Measurements from ENCODE around the gene CALD1.
"Not testable (repeated sequence)": the region's sequence is repeated elsewhere in the genome, so short reads cannot be mapped to it uniquely, and the experiment has no call there.

CALD1 gene

DNA sequence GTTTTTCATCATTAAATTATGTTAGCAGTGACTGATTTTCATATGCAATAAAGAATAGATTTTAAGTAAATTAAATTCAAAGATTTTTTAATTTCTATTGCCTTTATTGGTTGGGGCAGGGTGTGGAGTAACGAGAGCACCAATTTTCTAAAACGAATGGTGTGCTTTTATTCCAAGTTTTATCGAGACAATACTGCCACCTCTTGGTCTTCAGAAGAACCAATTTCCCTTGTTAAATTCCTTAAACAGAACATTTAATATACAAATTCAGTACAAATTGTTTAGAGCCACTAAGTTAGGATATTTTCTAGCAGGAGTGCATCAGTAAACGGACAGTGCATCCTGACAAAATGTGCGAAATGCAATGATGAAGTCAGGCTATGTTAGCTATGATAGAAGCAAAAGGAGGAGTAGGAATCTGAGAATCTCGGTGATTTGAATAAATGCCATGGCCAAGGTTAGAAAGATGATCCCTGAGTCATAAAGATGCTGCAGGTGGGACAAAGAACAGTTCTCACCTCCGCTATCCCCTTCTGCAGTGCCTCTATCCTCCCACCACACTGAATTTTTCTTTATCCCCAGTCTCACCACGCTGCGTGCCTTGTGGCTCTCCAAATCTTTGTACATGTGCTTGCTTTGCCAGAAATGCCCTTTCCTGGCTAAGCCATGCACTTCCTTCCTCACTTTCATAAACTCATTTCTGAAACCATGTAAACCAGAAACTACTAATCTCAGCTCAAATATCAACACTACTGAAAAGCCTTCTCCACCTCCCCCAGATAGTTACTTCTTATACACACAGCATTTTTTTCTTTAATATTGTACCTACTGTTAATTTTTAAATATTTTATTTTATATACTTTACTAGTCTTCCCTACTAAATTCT is 175.0 kb downstream of the CALD1 start:
- no peaks in the 10 kb centered on the region for H3K4me1 ChIP-seq (ENCODE audit: control insufficient read depth, low read depth, low read length)
- no peak overlapping the region for H3K4me3 ChIP-seq (ENCODE audit: low read length)
- H3K9me3 ChIP-seq (ENCODE audit: control insufficient read depth, low read depth, low read length) = no peaks in the 10 kb centered on the region
- no peaks in the 10 kb centered on the region for H3K27me3 ChIP-seq (ENCODE audit: control insufficient read depth, insufficient read depth, low read length)
- no peak overlapping the region for H3K27ac ChIP-seq (ENCODE audit: low read length)
- H3K9ac ChIP-seq (ENCODE audit: low read length) = no peak overlapping the region
- peaks cover 56% of the 10 kb centered on the region for H3K36me3 ChIP-seq (ENCODE audit: control insufficient read depth, low read depth, low read length)

DNA sequence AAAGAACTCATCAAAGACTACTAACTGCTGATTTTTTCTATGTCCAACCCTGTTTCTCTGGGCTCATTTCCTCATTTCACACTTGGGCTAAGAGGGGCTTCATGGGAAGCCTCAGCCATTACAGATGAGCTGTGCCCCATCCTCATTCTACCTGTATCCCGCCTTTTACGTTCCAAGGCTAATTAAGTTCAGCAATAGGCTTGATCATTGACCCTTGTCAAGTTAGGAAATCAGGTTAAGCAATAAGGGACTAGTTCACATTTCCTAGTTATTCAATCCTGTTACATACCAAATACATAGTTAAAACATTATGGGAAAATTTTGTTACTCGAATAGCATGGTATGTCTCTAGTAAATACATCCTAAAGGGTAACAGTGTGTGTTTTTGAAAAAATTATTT is 177.6 kb downstream of the CALD1 start:
- H3K27ac ChIP-seq (ENCODE audit: low read length) = no peak overlapping the region
- H3K36me3 ChIP-seq (ENCODE audit: control insufficient read depth, low read depth, low read length) = peaks cover 55% of the 10 kb centered on the region
- H3K27me3 ChIP-seq (ENCODE audit: control insufficient read depth, insufficient read depth, low read length) = no peaks in the 10 kb centered on the region
- H3K4me1 ChIP-seq (ENCODE audit: control insufficient read depth, low read depth, low read length) = no peaks in the 10 kb centered on the region
- H3K4me3 ChIP-seq (ENCODE audit: low read length) = no peak overlapping the region
- no peak overlapping the region for H3K9ac ChIP-seq (ENCODE audit: low read length)
- no peaks in the 10 kb centered on the region for H3K9me3 ChIP-seq (ENCODE audit: control insufficient read depth, low read depth, low read length)

- H3K4me1 ChIP-seq (ENCODE audit: control insufficient read depth, low read depth, low read length) = no peaks in the 10 kb centered on the region
- H3K9ac ChIP-seq (ENCODE audit: low read length) = no peak overlapping the region
- H3K9me3 ChIP-seq (ENCODE audit: control insufficient read depth, low read depth, low read length) = no peaks in the 10 kb centered on the region
- H3K4me3 ChIP-seq (ENCODE audit: low read length) = no peak overlapping the region
- H3K27me3 ChIP-seq (ENCODE audit: control insufficient read depth, insufficient read depth, low read length) = no peaks in the 10 kb centered on the region
- peaks cover 62% of the 10 kb centered on the region for H3K36me3 ChIP-seq (ENCODE audit: control insufficient read depth, low read depth, low read length)
- H3K27ac ChIP-seq (ENCODE audit: low read length) = no peak overlapping the region
These were observed 180.4 kb downstream of the CALD1 start for GRCh38 chr7:134959810-134960209.

DNA sequence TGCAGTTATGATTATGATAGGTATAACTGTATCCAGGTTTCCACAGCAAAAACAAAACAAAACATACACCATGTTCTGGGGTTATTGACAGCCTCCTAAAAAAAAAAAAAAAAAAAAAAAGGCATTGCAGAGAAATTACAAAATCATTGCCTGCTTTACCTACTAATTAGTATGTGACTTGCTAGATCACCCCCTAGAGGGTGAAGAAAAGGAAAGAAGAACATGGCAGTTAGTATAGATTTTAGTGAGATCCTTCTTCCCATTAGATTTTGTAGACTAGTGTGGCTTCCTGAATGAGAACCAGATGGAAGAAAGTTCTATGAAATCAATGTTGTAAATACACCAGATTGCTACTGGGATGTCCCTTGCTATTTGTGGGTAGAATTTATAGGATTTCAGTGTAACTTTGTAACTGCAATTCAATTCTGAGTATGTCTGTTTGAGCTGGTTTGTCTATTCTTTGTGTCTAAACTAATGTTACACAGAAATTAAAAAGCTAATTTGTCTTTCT is 182.9 kb downstream of the CALD1 start:
- Histone ChIP-seq H3K4me3 (ENCODE audit: low read length) (no peak overlapping the region), H3K36me3 (ENCODE audit: control insufficient read depth, low read depth, low read length) (peaks cover 69% of the 10 kb centered on the region), H3K27me3 (ENCODE audit: control insufficient read depth, insufficient read depth, low read length) (no peaks in the 10 kb centered on the region), H3K4me1 (ENCODE audit: control insufficient read depth, low read depth, low read length) (no peaks in the 10 kb centered on the region), H3K9me3 (ENCODE audit: control insufficient read depth, low read depth, low read length) (no peaks in the 10 kb centered on the region), H3K9ac (ENCODE audit: low read length) (no peak overlapping the region), H3K27ac (ENCODE audit: low read length) (no peak overlapping the region)

- Histone ChIP-seq H3K9me3 (ENCODE audit: control insufficient read depth, low read depth, low read length) (no peaks in the 10 kb centered on the region), H3K4me1 (ENCODE audit: control insufficient read depth, low read depth, low read length) (no peaks in the 10 kb centered on the region), H3K27me3 (ENCODE audit: control insufficient read depth, insufficient read depth, low read length) (no peaks in the 10 kb centered on the region), H3K9ac (ENCODE audit: low read length) (no peak overlapping the region), H3K27ac (ENCODE audit: low read length) (no peak overlapping the region), H3K36me3 (ENCODE audit: control insufficient read depth, low read depth, low read length) (peaks cover 64% of the 10 kb centered on the region), H3K4me3 (ENCODE audit: low read length) (no peak overlapping the region)
These were observed 183.6 kb downstream of the CALD1 start for GRCh38 chr7:134963036-134963435.

DNA sequence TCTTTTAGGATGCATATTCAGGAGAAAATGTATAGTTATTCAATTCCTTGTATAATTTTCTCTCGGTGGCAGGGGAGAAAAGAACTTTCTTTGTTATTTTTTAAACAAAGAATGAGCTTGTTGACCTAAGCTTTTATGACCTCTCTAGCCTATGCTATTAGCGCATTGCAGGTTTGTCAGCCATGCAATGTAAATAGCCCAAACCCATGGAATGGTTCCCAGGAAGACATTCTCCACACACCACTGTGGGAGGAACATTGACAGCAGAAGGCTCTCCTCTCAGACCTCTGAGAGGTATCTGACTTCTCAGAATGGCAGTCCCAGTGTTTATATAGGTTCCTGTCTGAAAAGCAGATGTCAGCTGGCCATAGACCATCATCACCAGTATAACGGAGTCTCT is 187.3 kb downstream of the CALD1 start:
- Histone ChIP-seq H3K27ac (ENCODE audit: low read length) (no peak overlapping the region), H3K9ac (ENCODE audit: low read length) (no peak overlapping the region), H3K4me3 (ENCODE audit: low read length) (no peak overlapping the region), H3K4me1 (ENCODE audit: control insufficient read depth, low read depth, low read length) (no peaks in the 10 kb centered on the region), H3K36me3 (ENCODE audit: control insufficient read depth, low read depth, low read length) (peaks cover 34% of the 10 kb centered on the region), H3K27me3 (ENCODE audit: control insufficient read depth, insufficient read depth, low read length) (no peaks in the 10 kb centered on the region), H3K9me3 (ENCODE audit: control insufficient read depth, low read depth, low read length) (no peaks in the 10 kb centered on the region)

DNA sequence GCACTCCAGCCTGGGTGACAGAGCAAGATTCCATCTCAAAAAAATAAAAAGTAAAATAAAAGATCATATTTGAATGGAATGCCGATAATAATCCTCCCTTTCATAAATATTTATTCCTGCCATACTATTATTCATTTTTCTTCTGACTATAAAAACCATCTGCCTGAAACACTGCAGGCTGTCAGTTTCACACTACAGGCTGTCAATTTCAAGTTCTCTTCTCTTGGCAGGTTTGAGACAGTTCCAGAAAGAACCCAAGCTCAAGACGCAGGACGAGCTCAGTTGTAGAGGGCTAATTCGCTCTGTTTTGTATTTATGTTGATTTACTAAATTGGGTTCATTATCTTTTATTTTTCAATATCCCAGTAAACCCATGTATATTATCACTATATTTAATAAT is 188.7 kb downstream of the CALD1 start:
- Histone ChIP-seq H3K27ac (ENCODE audit: low read length) (no peak overlapping the region), H3K9ac (ENCODE audit: low read length) (no peak overlapping the region), H3K27me3 (ENCODE audit: control insufficient read depth, insufficient read depth, low read length) (no peaks in the 10 kb centered on the region), H3K36me3 (ENCODE audit: control insufficient read depth, low read depth, low read length) (peaks cover 26% of the 10 kb centered on the region), H3K4me3 (ENCODE audit: low read length) (no peak overlapping the region), H3K9me3 (ENCODE audit: control insufficient read depth, low read depth, low read length) (no peaks in the 10 kb centered on the region), H3K4me1 (ENCODE audit: control insufficient read depth, low read depth, low read length) (no peaks in the 10 kb centered on the region)

DNA sequence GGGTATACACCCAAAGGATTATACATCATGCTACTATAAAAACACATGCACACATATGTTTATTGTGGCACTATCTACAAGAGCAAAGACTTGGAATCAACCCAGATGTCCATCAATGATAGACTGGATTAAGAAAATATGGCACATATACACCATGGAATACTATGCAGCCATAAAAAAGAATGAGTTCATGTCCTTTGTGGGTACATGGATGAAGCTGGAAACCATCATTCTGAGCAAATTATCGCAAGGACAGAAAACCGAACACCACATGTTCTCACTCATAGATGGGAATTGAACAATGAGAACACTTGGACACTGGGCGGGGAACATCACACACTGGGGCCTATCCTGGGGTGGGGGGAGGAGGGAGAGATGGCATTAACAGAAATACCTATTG is 202.2 kb downstream of the CALD1 start:
- H3K4me1 ChIP-seq (ENCODE audit: control insufficient read depth, low read depth, low read length); H3K4me3 ChIP-seq (ENCODE audit: low read length); H3K27me3 ChIP-seq (ENCODE audit: control insufficient read depth, insufficient read depth, low read length); H3K27ac ChIP-seq (ENCODE audit: low read length); H3K36me3 ChIP-seq (ENCODE audit: control insufficient read depth, low read depth, low read length); H3K9me3 ChIP-seq (ENCODE audit: control insufficient read depth, low read depth, low read length); H3K9ac ChIP-seq (ENCODE audit: low read length): not testable (repeated sequence)

- H3K4me3 ChIP-seq (ENCODE audit: low read length) = peak overlapping the region; percentile 100
- no peaks in the 10 kb centered on the region for H3K27me3 ChIP-seq (ENCODE audit: control insufficient read depth, insufficient read depth, low read length)
- H3K9me3 ChIP-seq (ENCODE audit: control insufficient read depth, low read depth, low read length) = no peaks in the 10 kb centered on the region
- H3K9ac ChIP-seq (ENCODE audit: low read length) = peak overlapping the region; percentile 85
- H3K27ac ChIP-seq (ENCODE audit: low read length) = peak overlapping the region; percentile 70
- peaks cover 4% of the 10 kb centered on the region for H3K4me1 ChIP-seq (ENCODE audit: control insufficient read depth, low read depth, low read length)
- H3K36me3 ChIP-seq (ENCODE audit: control insufficient read depth, low read depth, low read length) = peaks cover 11% of the 10 kb centered on the region
These were observed 206.5 kb downstream of the CALD1 start for GRCh38 chr7:134985894-134986362.

- H3K9me3 ChIP-seq (ENCODE audit: control insufficient read depth, low read depth, low read length) = no peaks in the 10 kb centered on the region
- H3K27ac ChIP-seq (ENCODE audit: low read length) = peak within 1 kb of the TSS; percentile 70
- peak within 1 kb of the TSS; percentile 85 for H3K9ac ChIP-seq (ENCODE audit: low read length)
- peak within 1 kb of the TSS; percentile 100 for H3K4me3 ChIP-seq (ENCODE audit: low read length)
- H3K4me1 ChIP-seq (ENCODE audit: control insufficient read depth, low read depth, low read length) = peaks cover 4% of the 10 kb centered on the region
- H3K27me3 ChIP-seq (ENCODE audit: control insufficient read depth, insufficient read depth, low read length) = no peaks in the 10 kb centered on the region
- peaks cover 11% of the 10 kb centered on the region for H3K36me3 ChIP-seq (ENCODE audit: control insufficient read depth, low read depth, low read length)
These were observed 207.2 kb downstream of the CALD1 start, which contains the start of gene AGBL3 for GRCh38 chr7:134986363-134987251. Gene AGBL3 (plus strand): TSS chr7:134986508. CDS start chr7:134987934, 1,426 bp downstream.

DNA sequence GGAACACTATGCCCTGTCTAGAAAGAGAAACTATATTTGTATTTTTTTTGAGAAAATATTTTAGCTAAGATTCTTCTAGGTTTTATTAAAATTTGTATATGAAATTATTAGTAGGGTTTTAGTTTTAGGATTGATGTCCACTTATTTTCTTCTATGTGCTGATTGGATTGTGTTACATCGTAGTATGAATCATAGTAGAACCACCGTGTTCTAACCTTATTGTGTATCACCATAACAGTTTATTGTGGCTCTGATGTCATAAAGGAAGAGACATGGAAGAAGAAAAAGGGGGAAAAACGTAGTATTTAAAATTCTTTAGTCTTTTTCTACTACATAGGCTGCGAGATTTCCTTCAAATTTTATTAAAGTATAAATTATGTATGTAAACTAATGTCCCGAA is 208.7 kb downstream of the CALD1 start:
- Histone ChIP-seq H3K36me3 (ENCODE audit: control insufficient read depth, low read depth, low read length) (peaks cover 11% of the 10 kb centered on the region), H3K27ac (ENCODE audit: low read length) (no peak overlapping the region), H3K4me3 (ENCODE audit: low read length) (no peak overlapping the region), H3K9ac (ENCODE audit: low read length) (no peak overlapping the region), H3K4me1 (ENCODE audit: control insufficient read depth, low read depth, low read length) (peaks cover 4% of the 10 kb centered on the region), H3K27me3 (ENCODE audit: control insufficient read depth, insufficient read depth, low read length) (no peaks in the 10 kb centered on the region), H3K9me3 (ENCODE audit: control insufficient read depth, low read depth, low read length) (no peaks in the 10 kb centered on the region)

Data from iPS-18a (cell line).